HG03442 (cell line): ENCODE data around the gene ACACB.

Source experiments
- ATAC-seq: cut with Tn5 transposase; IDR thresholded peaks from one replicate; pipeline ENCODE4 v1.9.1; 2021; ENCODE audit warnings: mild to moderate bottlenecking, moderate library complexity; ENCODE audit not compliant: unreplicated experiment

ACACB gene

DNA sequence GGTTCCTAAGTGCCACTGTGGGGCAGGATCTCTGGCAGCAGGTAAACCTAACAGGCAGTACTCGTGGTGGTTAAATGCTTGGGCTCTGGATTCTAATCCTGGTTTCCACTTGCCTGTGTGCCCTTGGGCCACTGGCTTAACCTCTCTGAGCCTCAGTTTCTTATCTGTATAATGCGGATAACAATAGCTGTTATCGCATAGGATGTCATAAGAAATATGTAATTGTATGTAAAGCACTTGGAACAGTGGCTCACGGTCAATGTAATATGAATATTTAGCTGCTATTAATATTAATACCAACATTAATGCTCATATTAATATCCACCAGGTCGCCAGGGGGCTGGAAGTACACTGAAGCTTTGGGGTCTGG is 175.9 kb downstream of the ACACB start:
- no peak for ATAC-seq

DNA sequence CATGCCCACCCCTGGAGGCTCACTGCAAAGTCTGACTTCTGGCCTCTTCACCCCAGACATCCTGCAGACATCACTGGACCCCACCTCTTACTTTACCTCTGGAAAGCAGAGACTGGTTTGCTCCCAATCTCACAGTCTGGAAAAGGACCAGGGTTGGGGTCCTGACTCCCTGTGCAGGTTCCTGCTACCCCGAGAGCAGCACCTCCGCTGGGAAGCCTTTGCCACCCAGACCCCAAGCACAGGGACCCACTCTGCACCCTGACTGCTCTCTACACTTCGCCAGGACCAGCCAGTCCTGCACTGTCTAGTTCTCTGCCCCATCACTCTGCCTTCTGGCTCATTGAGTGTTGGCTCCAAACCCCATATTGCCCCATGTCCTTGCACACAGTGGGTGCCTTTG is 176.7 kb downstream of the ACACB start:
- ATAC-seq = no peak

DNA sequence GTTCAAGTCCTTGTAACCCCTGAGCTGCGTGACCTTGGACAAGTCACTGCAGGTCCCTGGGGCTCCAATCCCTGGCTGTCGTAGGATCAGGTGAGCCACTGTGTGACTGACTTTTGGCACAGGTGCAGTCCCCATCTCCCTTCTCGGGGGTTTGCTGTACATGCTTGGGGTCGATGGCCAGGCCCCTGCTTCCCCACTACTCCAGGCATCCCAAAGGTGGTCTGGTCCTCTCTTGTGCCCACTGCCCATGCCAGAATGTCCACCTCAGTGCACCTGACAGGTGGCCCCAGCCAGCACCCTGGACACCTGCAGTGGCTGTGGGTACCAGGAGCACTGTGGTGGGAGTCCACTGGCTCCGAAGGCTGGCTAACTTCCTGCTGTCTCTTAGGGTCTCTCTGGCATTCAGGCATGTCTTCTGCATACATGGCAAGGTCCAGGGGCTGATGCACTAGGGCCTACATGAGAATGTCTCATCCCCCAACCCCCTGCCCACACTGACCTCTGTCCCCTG is 178.0 kb downstream of the ACACB start:
- no peak for ATAC-seq

DNA sequence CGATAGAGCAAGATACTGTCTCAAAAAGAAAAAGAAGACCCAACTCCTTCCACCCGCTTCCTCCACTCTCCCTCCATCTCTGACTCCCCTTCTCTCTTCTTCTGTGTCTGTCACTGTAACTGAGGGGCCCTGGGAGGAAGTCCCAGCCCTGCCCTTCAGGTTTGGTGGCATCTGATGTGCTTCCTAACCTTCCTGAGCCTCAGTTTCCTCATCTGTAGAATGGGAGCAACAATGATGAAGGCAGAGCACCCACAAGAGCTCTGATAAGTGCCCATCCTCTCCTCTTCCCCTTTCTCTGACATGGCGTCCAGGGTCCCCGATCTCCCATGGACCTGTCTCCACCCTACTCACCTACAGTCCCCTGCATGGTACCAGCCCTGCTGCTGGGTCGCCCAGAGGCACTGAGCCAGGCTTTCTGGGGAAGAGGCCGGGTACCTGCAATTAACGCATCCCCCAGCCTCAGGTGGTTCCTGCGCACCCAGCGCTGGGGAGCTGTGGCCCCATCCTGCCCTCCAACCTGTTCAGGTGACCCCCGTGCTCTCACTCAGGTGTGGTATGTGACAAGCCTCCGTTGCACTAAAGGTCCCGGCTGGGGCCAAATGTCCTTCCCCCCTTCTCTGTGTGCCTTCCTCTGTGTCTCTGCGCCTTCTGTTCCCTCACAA is 179.5 kb downstream of the ACACB start:
- ATAC-seq = no peak

DNA sequence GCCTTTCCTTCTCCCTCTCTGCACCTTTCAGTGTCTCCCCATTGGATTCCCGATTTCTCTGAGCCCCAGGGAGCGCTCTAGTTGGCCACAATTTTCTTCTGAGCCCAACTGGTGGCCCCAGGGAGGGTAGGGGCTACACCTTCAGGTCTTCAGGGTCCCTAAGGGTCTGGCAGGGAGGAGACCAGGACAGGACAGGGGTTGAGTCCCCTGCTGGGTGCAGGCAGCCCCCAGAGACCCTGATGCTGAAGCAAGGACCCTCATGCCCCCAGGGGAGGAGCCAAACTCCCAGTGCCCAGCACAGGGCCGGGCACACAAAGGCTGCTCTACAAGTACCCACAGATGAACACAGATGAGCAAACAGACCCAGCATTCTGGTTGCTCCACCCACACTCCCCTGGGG is 180.0 kb downstream of the ACACB start:
- ATAC-seq = no peak

DNA sequence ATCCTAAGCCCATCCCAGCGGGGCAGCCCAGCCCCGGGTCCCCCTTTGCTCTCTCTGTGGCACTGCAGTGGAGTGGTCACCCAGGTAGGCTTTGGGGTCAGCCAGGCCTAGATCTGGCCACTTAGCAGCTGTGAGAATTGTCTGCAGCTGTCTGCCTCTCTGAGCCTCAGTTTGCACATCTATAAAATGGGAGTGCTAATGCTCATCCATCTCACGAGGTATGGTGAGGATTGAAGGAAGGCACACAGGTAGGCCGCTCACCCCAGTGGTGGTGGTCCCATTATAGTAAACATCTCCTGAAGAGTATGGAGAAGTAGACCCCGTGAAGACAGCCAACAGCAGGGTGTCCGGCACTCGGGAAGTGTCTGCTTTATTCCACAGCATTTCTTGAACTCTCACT is 183.5 kb downstream of the ACACB start:
- no peak for ATAC-seq

DNA sequence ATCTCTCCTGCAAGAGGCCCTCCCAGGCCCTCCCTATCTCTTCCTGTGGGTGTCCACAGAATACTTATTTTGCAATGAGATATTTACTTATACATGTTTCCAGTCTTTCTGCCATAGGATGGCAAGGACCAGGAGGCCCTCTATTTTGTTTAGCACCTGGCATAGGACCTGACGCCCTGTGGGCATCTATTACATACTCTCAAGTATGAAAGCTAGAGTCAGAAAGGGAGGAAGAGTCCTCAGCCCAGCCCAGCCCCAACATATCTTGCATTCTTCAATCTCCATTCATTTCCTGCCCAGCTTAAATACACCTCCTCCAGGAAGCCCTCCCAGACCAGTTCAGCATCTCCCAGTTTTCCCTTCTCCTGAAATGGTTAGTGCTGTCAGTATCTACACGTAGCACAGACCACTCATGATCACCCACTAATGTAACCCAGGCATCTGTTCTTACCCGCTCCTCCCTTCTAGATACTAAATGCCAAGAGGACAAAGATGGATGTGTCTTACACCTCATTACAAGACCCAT is 185.3 kb downstream of the ACACB start:
- no peak for ATAC-seq

DNA sequence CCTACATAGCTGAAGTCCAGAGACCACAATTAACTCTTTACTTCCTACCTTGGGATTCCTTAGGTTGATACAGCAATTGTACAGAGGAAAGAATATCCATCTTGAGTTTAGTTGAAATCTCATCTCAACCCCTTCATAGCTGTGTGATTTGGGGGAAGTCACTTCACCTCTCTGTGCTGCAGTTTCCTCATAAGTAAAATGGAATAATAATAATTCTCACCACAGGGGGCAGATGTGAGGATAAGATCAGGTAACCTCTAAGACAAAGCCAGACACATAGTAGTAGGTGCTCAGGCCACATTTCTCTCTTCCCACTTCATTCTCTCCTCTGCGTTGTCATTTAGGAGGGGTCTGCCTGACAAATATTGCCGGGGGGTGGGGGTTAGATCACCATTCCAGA is 186.0 kb downstream of the ACACB start:
- ATAC-seq = no peak

DNA sequence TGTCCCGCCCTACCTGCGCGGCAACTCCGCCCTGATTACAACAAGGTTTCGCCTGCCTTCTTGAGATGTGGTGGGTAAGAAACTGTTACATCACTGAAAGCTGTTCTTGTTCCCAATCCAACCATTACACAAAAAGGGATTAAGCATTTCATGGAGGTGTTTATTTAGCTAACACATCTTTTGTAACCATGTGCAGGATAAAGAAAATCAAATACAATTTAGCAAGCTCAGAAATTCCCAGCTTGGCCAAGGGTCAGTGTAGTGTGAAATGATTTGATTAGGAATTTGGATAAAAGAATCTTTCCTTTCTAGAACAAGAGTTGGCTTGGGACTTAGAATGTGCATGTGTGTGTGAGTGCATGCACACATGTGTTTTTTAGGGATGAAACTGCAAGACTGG is 186.4 kb downstream of the ACACB start:
- ATAC-seq = no peak

DNA sequence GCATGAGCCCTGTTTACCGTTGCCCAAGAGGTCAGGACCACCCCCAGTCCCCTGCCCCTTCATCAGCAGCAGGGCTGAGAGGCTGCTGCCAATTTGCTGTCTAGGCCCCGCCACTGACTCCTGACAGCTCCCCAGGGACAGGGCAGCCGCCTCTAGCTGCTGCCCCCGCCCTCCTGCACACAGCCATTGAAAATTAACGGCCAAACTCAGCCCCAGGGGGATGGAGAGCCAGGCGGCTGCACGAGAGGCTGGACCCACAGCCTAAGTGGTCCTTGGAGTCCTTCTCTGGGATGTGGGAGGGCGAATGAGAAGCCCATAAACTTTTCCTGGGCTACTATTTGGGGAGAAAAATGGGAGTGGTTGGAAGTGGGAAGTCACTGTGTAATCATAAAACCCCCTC is 188.1 kb downstream of the ACACB start:
- no peak for ATAC-seq

DNA sequence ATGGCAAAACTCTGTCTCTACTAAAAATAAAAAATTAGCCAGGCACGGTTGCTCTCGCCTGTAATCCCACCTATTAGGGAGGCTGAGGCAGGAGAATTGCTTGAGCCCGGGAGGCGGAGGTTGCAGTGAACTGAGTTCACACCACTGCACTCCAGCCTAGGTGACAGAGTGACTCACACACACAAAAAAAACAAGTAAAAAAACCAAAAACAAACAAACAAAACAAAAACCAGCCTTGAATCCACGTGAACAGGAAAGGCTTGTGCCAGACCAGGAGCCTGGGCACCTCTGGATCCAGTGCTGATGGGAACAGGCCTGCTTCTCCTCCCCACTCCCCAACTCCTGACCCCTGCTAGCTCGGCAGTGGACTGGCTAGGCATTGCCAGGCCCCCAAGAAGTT is 189.2 kb downstream of the ACACB start:
- ATAC-seq = no peak

DNA sequence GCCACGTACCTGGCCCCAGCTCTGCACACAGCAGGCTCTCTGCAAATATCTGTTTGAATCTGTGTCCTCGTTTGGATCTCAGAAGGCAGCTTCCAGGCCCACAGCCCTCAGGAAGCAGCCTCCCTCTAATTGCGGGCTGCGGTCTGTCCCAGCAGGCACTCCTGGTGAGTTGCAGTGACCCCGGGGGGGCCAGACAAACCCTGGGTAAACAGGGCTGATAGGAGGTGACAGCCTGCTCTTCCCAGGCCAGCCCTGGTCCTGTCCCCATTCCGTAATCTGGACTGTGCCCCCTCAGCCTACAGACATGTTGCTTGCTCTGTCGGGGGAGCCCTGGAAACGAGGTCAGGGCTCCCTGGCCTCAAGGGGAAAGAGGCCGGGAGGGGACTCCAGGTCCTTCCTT is 190.7 kb downstream of the ACACB start:
- no peak for ATAC-seq

DNA sequence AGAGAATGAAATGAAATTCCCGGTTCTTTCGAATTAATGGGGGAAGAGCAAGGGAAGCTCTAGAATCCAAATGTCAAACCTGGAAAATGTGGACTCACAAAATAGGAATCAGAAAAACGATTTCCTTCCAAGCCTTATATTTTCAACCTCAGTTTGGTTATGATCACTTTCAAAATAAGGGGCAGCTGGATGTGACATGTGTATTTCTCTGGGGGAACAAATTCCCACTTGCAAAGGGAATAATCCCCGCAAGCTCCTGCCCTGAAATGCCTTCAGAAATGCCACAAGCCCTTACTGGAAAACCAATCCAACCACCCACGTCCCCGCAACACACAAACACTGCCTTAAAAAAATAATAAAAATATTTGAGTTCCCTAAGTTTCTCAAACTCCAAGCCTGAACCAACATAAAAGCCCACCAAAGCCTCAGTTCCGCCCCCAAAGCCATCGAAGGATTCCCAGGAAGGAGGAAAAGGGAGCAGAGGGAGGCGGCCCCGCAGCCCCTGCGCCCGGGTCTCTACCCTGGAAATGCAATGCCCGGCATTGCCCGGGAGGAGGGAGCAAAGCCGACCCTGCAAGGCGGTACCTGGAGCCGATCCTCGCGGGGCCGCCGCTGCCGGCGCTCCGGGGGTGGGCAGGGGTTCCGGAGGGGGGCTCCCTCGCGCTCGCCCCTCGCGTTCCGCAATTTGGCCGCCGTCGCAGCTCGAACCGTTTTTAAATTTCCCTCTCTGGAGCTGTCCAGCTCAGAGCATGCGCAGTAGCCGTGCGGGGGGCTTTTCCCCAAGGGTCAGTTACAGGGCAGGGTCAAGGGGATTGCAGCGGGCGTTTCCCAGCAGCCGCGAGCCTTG is 192.4 kb downstream of the ACACB start, which contains the start of gene FOXN4:
TSS of gene FOXN4 (minus strand) at position 751 of the 847 bp plus-strand sequence. CDS start 963 bp downstream, outside the sequence.
- no peak for ATAC-seq

DNA sequence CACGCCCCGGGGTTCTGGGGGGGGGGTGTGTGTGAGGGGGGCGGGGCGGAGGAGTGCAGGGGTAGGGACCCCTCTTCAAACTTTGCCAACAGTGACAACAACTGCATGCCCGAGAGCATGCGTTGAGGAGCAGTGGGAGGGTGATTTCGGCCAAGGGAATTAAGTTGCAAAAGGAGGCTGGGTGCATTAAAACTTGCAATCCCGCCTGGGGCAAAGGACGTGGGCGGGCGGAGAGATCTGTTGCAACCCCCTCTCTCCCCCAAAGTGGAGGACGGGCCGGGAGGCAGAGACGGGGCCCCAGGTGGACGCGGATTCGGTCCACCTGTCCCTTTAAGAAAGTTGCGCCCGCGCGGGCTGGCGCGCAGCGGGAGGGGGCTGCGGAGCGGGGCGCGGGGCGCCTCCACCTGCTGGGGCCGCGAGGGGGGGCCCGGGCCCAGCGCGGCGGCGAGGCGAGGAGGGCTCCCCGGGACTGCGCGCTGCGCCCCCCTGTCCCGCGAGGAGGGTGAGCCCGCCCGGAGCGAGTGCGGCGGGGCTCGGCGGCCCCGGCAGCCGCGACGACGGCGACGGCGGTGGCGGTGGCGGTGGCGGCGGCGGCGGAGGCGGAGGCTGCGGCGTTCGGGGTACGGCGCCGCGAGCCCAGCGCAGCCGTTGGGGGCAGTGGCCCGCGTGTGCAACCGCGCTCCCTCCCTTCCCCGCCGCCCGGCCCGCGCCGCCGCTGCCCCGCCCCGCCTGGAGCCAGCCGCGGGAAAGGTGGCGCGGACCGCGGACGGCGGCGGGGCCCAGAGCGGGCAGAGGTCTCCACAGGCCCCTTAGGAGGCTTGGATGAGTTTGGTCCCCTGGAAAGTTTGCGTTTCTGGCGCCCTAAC is 193.2 kb downstream of the ACACB start:
- ATAC-seq = no peak

DNA sequence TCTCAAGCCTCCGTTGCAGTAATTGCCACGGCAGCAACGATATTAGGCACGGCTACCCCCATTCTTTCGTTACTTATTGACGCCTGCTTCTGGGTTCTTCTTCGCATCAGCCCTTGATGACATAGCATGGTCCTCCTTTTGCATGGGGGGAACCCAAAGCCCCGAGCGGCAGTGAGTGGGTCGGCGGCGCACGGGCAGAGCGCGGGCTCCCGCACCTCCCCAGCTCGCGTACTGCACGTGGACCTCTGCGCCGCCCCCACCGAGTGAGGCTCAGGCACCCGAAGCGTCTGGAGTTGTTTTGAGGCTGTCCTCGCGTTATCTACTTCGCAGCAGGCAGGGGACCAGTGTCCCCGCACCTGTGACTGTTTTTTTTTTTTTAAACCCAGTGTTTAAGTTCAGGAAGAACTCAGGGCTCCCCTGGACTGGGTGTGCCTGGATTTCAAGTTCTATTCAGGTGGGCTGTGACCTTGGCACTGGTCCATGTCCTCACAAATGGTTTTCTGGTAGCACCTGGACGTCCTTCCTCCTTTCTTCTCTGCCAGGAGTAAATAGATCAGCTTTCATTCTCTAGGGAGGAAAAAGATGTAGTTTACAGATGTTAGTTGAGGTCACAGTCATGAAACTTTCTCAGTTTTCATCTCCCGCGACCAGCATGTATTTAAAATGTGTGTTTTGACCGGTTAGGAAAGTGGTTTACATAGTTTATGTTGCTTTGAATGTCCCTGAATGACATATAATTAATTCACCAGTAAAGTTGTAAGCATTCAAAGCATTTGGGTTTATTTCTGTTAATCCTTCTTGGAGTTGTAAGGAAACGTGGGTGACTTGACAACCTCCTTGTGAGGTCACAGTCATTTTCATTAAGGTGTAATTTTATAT is 194.1 kb downstream of the ACACB start:
- ATAC-seq = no peak
